ENCODE measurements around the gene RELA. TPM values are rescaled to one million over a fixed set of nuclear protein-coding genes. Genes with fewer than 3 reads are reported as not detected.

Gene RELA
- polyA plus RNA-seq, 1 of the 3 experiments (the other 2 are of a cell fraction) = 49.5 TPM

DNA sequence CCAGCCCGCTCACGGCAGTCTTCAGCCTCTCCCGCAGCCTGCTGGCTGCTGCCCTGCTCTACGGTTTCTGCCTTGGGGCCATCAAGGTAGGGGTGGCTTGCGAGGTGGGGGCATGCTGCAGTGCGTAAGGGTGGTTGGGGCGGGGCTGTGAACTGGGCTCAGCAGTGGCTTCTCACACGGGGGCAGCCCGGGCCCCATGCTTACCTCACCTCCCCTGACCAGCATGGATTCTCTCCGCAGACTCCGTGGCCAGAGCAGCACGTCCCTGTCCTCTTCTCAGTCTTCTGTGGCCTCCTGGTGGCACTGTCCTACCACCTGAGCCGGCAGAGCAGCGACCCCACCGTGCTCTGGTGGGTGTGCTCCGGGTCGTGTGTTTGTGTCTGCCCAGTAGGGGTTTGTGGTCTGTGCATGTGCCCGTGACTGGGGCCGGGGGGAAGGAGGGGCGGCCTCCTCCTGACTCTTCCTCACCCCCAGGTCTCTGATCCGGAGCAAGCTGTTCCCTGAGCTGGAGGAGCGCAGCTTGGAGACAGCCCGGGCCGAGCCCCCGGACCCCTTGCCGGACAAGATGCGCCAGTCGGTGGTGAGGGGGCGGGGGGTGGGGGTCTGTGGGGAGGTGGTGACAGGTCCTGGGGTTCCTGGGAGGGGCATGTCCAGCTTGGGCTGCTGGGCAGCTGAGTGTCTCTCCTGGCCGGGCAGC, 37.6 kb downstream of the RELA start (continued):
- TF ChIP-seq FOXJ3 (CRISPR knock-in tag; IDR thresholded peaks at IDR 0.05) = no peak

DNA sequence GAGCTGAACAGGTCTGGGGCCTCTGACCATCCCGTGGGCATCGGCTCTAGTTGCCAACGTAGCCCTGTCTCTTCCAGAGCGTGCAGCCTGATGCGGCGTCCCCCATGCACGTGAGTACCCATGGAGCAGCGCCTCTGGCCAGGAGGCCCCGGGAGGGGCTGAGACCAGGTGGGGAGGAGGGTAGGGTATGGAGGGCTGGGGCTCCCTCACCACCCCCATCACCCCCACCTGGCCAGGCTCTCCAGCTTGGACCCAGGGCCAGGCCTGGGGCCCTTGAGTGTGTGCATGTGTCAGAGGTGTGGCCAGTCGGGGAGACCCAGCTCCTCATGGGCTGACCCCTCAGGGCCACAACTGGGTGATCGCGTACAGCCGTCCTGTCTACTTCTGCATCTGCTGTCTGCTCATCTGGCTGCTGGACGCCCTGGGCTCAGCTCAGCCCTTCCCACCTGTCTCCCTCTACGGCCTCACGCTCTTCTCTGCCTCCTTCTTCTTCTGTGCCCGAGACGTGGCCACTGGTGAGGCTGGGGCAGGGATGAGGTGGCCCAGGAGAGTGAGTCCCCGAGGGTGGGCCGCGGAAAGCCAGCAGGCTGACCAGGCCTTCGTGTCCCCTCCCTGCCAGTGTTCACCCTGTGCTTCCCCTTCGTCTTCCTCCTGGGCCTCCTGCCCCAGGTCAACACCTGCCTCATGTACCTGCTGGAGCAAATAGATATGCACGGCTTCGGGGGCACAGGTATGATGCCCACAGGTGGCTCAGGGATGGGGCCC, 38.7 kb downstream of the RELA start:
- peaks cover 16 to 89% of the 10 kb centered on the region in 2 experiments for H3K36me3 ChIP-seq (replicated peaks in 1 of 2; ENCODE audit: control insufficient read depth in 1 of 2, insufficient read depth in 2 of 2, low read length in 1 of 2)

DNA sequence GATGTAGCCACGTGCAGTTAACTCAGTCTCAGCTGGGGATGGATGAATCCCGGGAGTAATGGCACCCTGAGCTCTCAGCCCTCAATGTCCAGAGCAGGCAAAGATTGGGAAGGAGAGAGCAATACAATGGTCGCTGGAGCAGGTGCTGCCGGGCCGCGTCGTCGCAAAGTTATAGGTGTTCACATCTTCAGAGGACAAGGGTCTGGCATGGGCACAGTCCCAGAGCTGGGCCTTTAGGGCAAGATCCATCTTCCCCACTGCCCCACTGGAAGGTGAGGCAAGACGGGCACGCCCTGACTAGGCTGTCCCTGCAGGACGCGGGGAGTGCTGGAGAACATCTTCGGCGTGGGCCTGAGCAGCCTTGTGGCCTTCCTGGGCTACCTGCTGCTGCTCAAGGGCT, 39.5 kb downstream of the RELA start:
- POLR2A ChIA-PET = interaction anchor here (1.6 kb wide), 1 partner anchor 8 kb away, joined by 5 read pairs; no protein-coding TSS in a partner anchor
- TF ChIP-seq, protein P1, sequence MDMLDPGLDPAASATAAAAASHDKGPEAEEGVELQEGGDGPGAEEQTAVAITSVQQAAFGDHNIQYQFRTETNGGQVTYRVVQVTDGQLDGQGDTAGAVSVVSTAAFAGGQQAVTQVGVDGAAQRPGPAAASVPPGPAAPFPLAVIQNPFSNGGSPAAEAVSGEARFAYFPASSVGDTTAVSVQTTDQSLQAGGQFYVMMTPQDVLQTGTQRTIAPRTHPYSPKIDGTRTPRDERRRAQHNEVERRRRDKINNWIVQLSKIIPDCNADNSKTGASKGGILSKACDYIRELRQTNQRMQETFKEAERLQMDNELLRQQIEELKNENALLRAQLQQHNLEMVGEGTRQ (IDR thresholded peaks at IDR 0.05; ENCODE audit: borderline replicate concordance, low read depth, low read length) = no peak
- TF ChIP-seq RXRA (IDR thresholded peaks at IDR 0.05; ENCODE audit: borderline replicate concordance, low read depth) = no peak
- TF ChIP-seq, protein P2, sequence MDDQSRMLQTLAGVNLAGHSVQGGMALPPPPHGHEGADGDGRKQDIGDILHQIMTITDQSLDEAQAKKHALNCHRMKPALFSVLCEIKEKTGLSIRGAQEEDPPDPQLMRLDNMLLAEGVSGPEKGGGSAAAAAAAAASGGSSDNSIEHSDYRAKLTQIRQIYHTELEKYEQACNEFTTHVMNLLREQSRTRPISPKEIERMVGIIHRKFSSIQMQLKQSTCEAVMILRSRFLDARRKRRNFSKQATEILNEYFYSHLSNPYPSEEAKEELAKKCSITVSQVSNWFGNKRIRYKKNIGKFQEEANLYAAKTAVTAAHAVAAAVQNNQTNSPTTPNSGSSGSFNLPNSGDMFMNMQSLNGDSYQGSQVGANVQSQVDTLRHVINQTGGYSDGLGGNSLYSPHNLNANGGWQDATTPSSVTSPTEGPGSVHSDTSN (IDR thresholded peaks at IDR 0.05) = no peak
- TF ChIP-seq TAF1 (IDR thresholded peaks at IDR 0.05; ENCODE audit: borderline replicate concordance, low read depth, low read length) = no peak
- no peak for TF ChIP-seq NFIC (IDR thresholded peaks at IDR 0.05; ENCODE audit: borderline replicate concordance)
- TF ChIP-seq, protein P3, sequence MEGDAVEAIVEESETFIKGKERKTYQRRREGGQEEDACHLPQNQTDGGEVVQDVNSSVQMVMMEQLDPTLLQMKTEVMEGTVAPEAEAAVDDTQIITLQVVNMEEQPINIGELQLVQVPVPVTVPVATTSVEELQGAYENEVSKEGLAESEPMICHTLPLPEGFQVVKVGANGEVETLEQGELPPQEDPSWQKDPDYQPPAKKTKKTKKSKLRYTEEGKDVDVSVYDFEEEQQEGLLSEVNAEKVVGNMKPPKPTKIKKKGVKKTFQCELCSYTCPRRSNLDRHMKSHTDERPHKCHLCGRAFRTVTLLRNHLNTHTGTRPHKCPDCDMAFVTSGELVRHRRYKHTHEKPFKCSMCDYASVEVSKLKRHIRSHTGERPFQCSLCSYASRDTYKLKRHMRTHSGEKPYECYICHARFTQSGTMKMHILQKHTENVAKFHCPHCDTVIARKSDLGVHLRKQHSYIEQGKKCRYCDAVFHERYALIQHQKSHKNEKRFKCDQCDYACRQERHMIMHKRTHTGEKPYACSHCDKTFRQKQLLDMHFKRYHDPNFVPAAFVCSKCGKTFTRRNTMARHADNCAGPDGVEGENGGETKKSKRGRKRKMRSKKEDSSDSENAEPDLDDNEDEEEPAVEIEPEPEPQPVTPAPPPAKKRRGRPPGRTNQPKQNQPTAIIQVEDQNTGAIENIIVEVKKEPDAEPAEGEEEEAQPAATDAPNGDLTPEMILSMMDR (IDR thresholded peaks at IDR 0.05) = no peak
- no peak for TF ChIP-seq NRF1 (IDR thresholded peaks at IDR 0.05; ENCODE audit: low read depth, low read length)
- no peak for TF ChIP-seq ELF1 (IDR thresholded peaks at IDR 0.05)
- TF ChIP-seq, protein P4, sequence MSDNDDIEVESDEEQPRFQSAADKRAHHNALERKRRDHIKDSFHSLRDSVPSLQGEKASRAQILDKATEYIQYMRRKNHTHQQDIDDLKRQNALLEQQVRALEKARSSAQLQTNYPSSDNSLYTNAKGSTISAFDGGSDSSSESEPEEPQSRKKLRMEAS (IDR thresholded peaks at IDR 0.05; ENCODE audit: low read depth) = no peak
- TF ChIP-seq FOXM1 (IDR thresholded peaks at IDR 0.05; ENCODE audit: low read depth) = no peak
- no peak for TF ChIP-seq GABPA (IDR thresholded peaks at IDR 0.05; ENCODE audit: low read depth)

More for the DNA sequence above, 38.7 kb downstream of the RELA start:
- Histone ChIP-seq H3K79me2 (ENCODE audit: insufficient read depth) (peaks cover 25% of the 10 kb centered on the region; the same call in 1 of the 2 replicates), H3K4me3 (ENCODE audit: low read depth in 2 of 2, low read length in 1 of 2) (no peak overlapping the region), H3K9ac (no peak overlapping the region), H2AFZ (ENCODE audit: low read depth) (no peak overlapping the region), H3K4me2 (no peak overlapping the region), H3F3A (replicated peaks; ENCODE audit: insufficient read depth) (no peaks in the 10 kb centered on the region), H3K27me3 (ENCODE audit: insufficient read depth) (no peaks in the 10 kb centered on the region), H3K9me3 (no peaks in the 10 kb centered on the region), H3K9me2 (no peaks in the 10 kb centered on the region), H3K4me1 (ENCODE audit: control insufficient read depth in 1 of 2, insufficient read depth in 2 of 2, low read depth in 1 of 2, low read length in 1 of 2) (no peaks in the 10 kb centered on the region), H4K20me1 (ENCODE audit: insufficient read depth) (0 out of 2 replicates have a peak, but pooled peaks cover 5% of the 10 kb centered on the region), H3K27ac (ENCODE audit: low read depth in 2 of 2, low read length in 1 of 2) (no peak overlapping the region; a peak in 1 of 4 replicates)
- ChIA-PET CTCF (interaction anchor here (1.4 kb wide), 1 partner anchor 51 kb away, joined by 3 read pairs; no protein-coding TSS in a partner anchor), POLR2A (interaction anchor here (1.6 kb wide), 1 partner anchor 9 kb away, joined by 5 read pairs; no protein-coding TSS in a partner anchor)
- no peak for TF ChIP-seq RXRA (IDR thresholded peaks at IDR 0.05; ENCODE audit: borderline replicate concordance, low read depth)
- no peak for TF ChIP-seq TEAD4 (IDR thresholded peaks at IDR 0.05; ENCODE audit: borderline replicate concordance, insufficient read depth)
- TF ChIP-seq RAD21 (IDR thresholded peaks at IDR 0.05; ENCODE audit: low read length) = no peak
- no peak for TF ChIP-seq MEF2A (IDR thresholded peaks at IDR 0.05; ENCODE audit: borderline replicate concordance, low read depth)
- TF ChIP-seq TCF12 (IDR thresholded peaks at IDR 0.05) = no peak
- TF ChIP-seq, protein P2 (IDR thresholded peaks at IDR 0.05) = no peak
- no peak for TF ChIP-seq GABPA (IDR thresholded peaks at IDR 0.05; ENCODE audit: low read depth)
- TF ChIP-seq RFX5 (IDR thresholded peaks at IDR 0.05; ENCODE audit: low read length) = no peak
- no peak for TF ChIP-seq YY1 (IDR thresholded peaks at IDR 0.05; ENCODE audit: low read depth)
- no peak for TF ChIP-seq SIN3A (IDR thresholded peaks at IDR 0.05; ENCODE audit: borderline replicate concordance, low read depth, low read length)
- no peak for TF ChIP-seq CHD2 (IDR thresholded peaks at IDR 0.05; ENCODE audit: low read length, partially characterized antibody)
- TF ChIP-seq EP300 (IDR thresholded peaks at IDR 0.05; ENCODE audit: borderline replicate concordance in 1 of 2, low read depth in 1 of 2, low read length in 1 of 2) = no peak
- no peak for TF ChIP-seq NRF1 (IDR thresholded peaks at IDR 0.05; ENCODE audit: low read depth, low read length)
- TF ChIP-seq POLR2AphosphoS5 (IDR thresholded peaks at IDR 0.05; ENCODE audit: low read depth, low read length) = no peak
- TF ChIP-seq RCOR1 (IDR thresholded peaks at IDR 0.05; ENCODE audit: low read length) = no peak
- DNase-seq = no peak
- WGBS (ENCODE audit: low lambda C conversion rate) = 97% methylated on average over 22 of the region's 25 CpGs

More for the DNA sequence above, 39.5 kb downstream of the RELA start:
- H3K9me2 ChIP-seq = no peaks in the 10 kb centered on the region
- 91% methylated on average over 5 of the region's 14 CpGs for WGBS (ENCODE audit: low lambda C conversion rate)
- no peak overlapping the region for H3K4me2 ChIP-seq
- H3K27me3 ChIP-seq (ENCODE audit: insufficient read depth) = no peaks in the 10 kb centered on the region
- no peaks in the 10 kb centered on the region for H3K4me1 ChIP-seq (ENCODE audit: control insufficient read depth in 1 of 2, insufficient read depth in 2 of 2, low read depth in 1 of 2, low read length in 1 of 2)
- no peak overlapping the region for H2AFZ ChIP-seq (ENCODE audit: low read depth)
- H4K20me1 ChIP-seq (ENCODE audit: insufficient read depth) = 0 out of 2 replicates have a peak, but pooled peaks cover 11% of the 10 kb centered on the region
- H3K79me2 ChIP-seq (ENCODE audit: insufficient read depth) = peaks cover 34% of the 10 kb centered on the region
- H3K4me3 ChIP-seq (ENCODE audit: low read depth in 2 of 2, low read length in 1 of 2) = no peak overlapping the region
- no peak for DNase-seq
- H3K9ac ChIP-seq = no peak overlapping the region
- peaks cover 20 to 91% of the 10 kb centered on the region in 2 experiments for H3K36me3 ChIP-seq (replicated peaks in 1 of 2; ENCODE audit: control insufficient read depth in 1 of 2, insufficient read depth in 2 of 2, low read length in 1 of 2)
- no peaks in the 10 kb centered on the region for H3K9me3 ChIP-seq
- no peaks in the 10 kb centered on the region for H3F3A ChIP-seq (replicated peaks; ENCODE audit: insufficient read depth)
- CTCF ChIA-PET = interaction anchor here (0.8 to 1.4 kb wide), 2 partner anchors 50 to 88 kb away, joined by 3 read pairs; no protein-coding TSS in a partner anchor
- H3K27ac ChIP-seq (ENCODE audit: low read depth in 2 of 2, low read length in 1 of 2) = no peak overlapping the region
